ENCODE measurements around the gene DACT1.

The DACT1 gene

GRCh38 chr14:58668848-58669480 lies 31.2 kb downstream of the DACT1 start:
- DNase-seq, result no peak

- DNase-seq, result no peak
Measured at GRCh38 chr14:58669556-58670200, 31.9 kb downstream of the DACT1 start.

- DNase-seq, result no peak
Measured at GRCh38 chr14:58671024-58671423, 33.3 kb downstream of the DACT1 start.

DNA sequence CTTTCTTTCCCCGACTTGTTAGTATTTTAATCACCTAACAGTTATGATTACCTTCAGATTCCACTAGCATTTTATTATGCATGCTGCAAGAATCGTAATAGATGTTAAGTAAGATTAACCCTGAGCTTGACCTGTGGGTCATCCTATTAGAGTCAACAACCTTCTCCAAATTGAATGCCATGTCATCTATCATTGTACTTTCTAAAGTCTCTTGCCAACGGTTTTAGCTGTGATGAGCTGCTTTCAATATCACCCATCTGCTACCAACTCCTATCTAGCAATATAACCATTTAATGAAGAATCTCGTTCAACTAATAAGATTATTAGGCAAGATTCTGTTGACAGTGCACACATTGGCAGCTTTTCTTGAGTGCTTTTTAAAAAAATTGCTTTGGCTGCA lies 33.7 kb downstream of the DACT1 start:
- DNase-seq, result no peak

- DNase-seq, result no peak
Measured at GRCh38 chr14:58673722-58674121, 36.0 kb downstream of the DACT1 start.

DNA sequence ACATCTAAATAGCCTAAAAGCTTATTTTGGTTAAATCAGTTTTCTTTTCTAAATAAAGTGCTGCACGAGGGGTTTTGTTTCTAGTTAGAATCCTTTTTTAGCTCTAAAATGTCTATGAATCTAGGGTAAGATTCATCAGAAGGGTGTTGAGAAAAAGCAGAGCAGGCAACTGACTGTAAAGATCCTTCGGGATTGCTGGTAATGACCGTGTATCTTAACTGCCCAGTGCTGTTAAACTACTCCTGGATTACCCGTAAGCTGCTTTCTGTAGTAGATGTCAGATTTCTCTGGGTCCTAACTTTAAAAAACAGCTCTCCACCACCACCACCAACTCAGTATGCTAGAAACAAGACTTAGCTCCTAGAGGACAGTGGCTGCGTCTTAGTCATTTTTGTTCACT lies 39.2 kb downstream of the DACT1 start:
- no peak for DNase-seq

DNA sequence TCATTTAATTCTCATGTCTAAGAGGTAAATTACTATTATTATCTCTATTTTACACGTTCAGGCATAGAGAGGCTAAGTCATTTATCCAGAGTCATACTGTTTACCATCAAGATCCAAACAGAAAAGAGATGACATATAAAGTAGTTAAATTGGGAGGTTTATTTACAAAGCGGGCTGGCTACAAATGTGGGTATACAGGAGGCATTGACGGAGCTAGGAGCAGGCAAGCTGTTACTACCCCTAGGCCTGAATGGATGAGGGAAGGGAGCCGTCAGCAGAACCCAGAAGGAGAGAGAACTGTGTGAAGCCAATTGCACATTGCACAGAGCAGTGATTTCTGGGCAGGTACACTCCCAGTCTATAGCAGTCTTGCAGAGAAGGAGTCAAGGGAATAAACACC lies 39.8 kb downstream of the DACT1 start:
- no peak for DNase-seq

- no peak for DNase-seq
Measured at GRCh38 chr14:58677996-58678395, 40.2 kb downstream of the DACT1 start.

DNA sequence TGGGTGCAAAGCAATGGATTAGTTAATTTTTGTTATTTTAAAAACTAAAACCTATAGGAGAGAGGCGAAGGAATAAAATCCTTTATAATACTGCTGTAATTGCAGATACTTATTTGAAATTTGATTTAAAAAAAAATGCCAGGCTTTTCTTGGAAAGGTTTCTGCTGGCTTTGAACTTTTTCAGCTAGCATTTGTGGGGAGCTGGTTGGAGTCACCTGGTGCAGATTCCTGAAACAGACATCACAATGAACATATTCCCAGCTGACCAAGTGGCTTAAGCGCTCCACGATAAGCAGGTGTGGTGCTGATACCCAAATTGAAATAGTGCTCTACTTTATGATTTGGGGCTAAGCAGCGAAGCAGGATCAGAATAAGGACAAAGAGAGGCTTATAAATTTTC lies 42.9 kb downstream of the DACT1 start:
- DNase-seq, result no peak

GRCh38 chr14:58687232-58687795 lies 49.6 kb downstream of the DACT1 start:
- DNase-seq, result no peak

DNA sequence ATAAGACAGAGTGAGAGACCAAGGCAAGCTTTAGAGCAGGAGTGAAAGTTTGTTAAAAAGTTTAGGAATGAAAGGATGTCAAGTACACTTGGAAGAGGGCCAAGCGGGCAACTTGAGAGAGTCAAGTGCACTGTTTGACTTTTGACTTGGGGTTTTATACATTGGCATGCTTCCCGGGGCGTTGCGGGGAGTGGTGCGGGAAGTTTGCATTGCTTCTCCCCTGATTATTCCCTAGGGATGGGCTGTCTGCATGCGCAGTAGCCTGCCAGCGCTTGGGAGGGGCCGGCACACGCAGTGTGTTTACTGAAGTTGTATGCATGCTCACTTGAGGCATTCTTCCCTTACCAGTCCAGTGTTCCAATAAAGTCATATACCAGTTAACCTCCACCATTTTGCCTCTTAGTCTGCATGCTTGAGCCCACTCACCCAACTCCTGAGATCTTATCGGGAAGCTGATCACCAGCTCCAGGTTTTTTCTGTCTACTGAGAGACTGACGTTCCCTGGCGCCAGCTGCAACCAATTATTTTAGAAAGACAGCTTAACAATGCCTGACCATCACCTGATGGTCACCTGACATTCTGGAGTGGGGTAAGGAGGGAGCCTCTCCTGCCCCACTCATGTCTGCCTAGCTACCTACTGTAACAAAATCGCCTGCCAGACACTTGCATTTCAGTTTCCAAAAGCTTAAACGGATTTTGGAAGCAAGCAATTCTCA lies 53.2 kb downstream of the DACT1 start:
- DNase-seq, result no peak

- DNase-seq, result no peak
Measured at GRCh38 chr14:58693048-58693447, 55.3 kb downstream of the DACT1 start.

DNA sequence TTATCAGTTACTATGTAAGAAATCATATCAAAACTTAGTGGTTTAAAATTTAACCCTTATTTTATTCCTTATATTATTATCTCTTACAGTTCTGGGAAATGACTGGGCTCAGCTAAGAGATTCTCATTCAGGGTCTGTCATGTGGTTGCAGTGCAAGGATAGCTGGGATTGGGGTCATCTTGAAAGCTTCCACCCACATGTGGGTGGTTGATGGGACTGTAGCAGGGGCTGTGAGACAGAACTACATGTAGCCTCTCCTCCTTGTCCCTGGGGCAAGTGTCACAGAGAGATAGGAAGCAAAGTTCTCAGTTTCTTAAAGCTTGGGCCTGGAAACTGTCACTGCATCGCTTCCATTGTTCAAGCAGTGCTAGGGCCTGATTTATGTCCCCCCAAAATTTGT lies 57.8 kb downstream of the DACT1 start:
- no peak for DNase-seq

DNA sequence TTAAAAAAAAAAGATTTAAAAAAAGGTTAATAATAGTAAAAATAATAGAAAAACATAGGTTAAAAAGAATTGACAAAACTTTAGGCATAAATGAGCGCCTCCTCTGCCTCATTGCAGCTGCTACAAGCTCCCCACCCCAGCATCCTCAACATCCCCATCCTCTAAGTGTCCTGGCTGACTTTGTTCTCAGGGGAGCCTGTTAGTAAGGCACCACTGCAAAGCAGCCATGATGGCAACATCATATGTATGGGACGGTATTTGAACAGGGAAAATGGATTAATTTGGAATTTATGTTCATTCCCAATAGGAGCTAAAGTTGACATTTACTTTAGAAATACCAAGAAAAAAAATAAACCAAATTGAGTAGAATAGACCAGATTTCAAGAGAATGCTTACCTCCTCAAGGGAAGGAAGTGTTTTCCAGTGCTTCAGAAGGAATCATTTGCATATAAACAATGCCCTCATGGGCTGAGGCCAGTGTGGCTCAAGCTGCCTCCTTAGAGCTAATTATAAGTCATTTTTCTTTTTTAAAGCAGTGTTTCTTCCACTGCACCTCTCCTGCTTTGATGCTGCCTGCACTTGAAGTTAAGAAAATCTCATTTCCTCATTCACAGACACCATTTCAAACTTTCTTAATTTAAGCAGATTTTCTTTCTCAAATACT lies 59.6 kb downstream of the DACT1 start:
- DNase-seq, result no peak

Measured in activated effector memory CD4-positive, alpha-beta T cell treated with Interleukin-2 at 50 U/mL for 16 hours (primary cell).